H9 (cell line): Measurements from ENCODE around the gene VLDLR. TPM values are rescaled to one million over a fixed set of nuclear protein-coding genes. Genes with fewer than 3 reads are reported as not detected.

Experiments used
- DNase-seq: peaks from one replicate; pipeline ENCODE4 v3.0.0-alpha.2; 2017
- H2AFZ ChIP-seq: one replicate; pipeline ENCODE4 v1.6.1; 2013; ENCODE audit warnings: mild to moderate bottlenecking, low read length, control low read depth, moderate library complexity
- H2AK5ac ChIP-seq: 2 replicates; pipeline ENCODE4 v1.6.1; 2013; ENCODE audit warnings: low read length, control low read depth, mixed read lengths; ENCODE audit not compliant: insufficient read length
- H2BK120ac ChIP-seq: one replicate; pipeline ENCODE4 v1.6.1; 2013; ENCODE audit warnings: low read depth, mild to moderate bottlenecking, low read length, control low read depth, inconsistent platforms; ENCODE audit not compliant: poor library complexity, severe bottlenecking
- H2BK12ac ChIP-seq: 2 replicates; pipeline ENCODE4 v1.6.1; 2013; ENCODE audit warnings: low read length, control low read depth, mixed read lengths, low read depth; ENCODE audit not compliant: insufficient read length
- H2BK15ac ChIP-seq: 2 replicates; pipeline ENCODE4 v1.6.1; 2013; ENCODE audit warnings: low read depth, low read length, control low read depth
- H2BK20ac ChIP-seq: one replicate; pipeline ENCODE4 v1.6.1; 2013; ENCODE audit warnings: low read depth, mild to moderate bottlenecking, low read length, control low read depth, inconsistent platforms; ENCODE audit not compliant: poor library complexity, severe bottlenecking
- H2BK5ac ChIP-seq: 2 replicates; pipeline ENCODE4 v1.6.1; 2013; ENCODE audit warnings: low read length, control low read depth, mixed read lengths; ENCODE audit not compliant: insufficient read length
- H3K14ac ChIP-seq: 2 replicates; pipeline ENCODE4 v1.6.1; 2013; ENCODE audit warnings: low read length, control low read depth; ENCODE audit not compliant: insufficient read depth
- H3K18ac ChIP-seq: 2 replicates; pipeline ENCODE4 v1.6.1; 2013; ENCODE audit warnings: low read depth, mild to moderate bottlenecking, mixed read lengths, low read length, control low read depth; ENCODE audit not compliant: insufficient read length
- H3K23ac ChIP-seq: 2 replicates; pipeline ENCODE4 v1.6.1; 2013; ENCODE audit warnings: low read length, control low read depth, mixed read lengths, low read depth; ENCODE audit not compliant: insufficient read length
- H3K23me2 ChIP-seq: 2 replicates; pipeline ENCODE4 v1.6.1; 2013; ENCODE audit warnings: low read depth, mild to moderate bottlenecking, mixed read lengths, low read length, control low read depth; ENCODE audit not compliant: insufficient read length, poor library complexity, severe bottlenecking
- H3K27ac ChIP-seq: 2 replicates; pipeline ENCODE4 v1.5.1; 2013; ENCODE audit warnings: low read length, control low read depth, mixed read lengths, low read depth; ENCODE audit not compliant: insufficient read length
- H3K27me3 ChIP-seq: 2 replicates; pipeline ENCODE4 v1.6.1; 2013; ENCODE audit warnings: low read length, control low read depth, inconsistent platforms; ENCODE audit not compliant: insufficient read depth
- H3K4ac ChIP-seq: 2 replicates; pipeline ENCODE4 v1.6.1; 2013; ENCODE audit warnings: low read depth, mild to moderate bottlenecking, control low read depth, inconsistent platforms, low read length, moderate library complexity
- H3K4me1 ChIP-seq: 2 replicates; pipeline ENCODE4 v1.6.1; 2013; ENCODE audit warnings: low read length, control low read depth, inconsistent platforms; ENCODE audit not compliant: insufficient read depth
- H3K4me2 ChIP-seq: 2 replicates; pipeline ENCODE4 v1.6.1; 2013; ENCODE audit warnings: low read length, control low read depth, mixed read lengths; ENCODE audit not compliant: insufficient read length, insufficient read depth
- H3K56ac ChIP-seq: 2 replicates; pipeline ENCODE4 v1.6.1; 2013; ENCODE audit warnings: low read depth, mild to moderate bottlenecking, mixed read lengths, low read length, control low read depth; ENCODE audit not compliant: insufficient read length
- H3K79me1 ChIP-seq: 2 replicates; pipeline ENCODE4 v1.6.1; 2013; ENCODE audit warnings: low read depth, mild to moderate bottlenecking, moderate library complexity, low read length, control low read depth, inconsistent platforms; ENCODE audit not compliant: insufficient read depth, poor library complexity, severe bottlenecking
- H3K79me2 ChIP-seq: 2 replicates; pipeline ENCODE4 v1.6.1; 2013; ENCODE audit warnings: low read length, control low read depth, inconsistent platforms; ENCODE audit not compliant: insufficient read depth
- H3K9ac ChIP-seq: 2 replicates; pipeline ENCODE4 v1.6.1; 2013; ENCODE audit warnings: low read length, control low read depth, mixed read lengths; ENCODE audit not compliant: insufficient read length; ENCODE audit errors: extremely low read depth
- H3K9me3 ChIP-seq: one replicate; pipeline ENCODE4 v1.6.1; 2013; ENCODE audit warnings: low read depth, low read length, inconsistent platforms; ENCODE audit not compliant: control insufficient read depth
- H3T11ph ChIP-seq: one replicate; pipeline ENCODE4 v1.6.1; 2013; ENCODE audit warnings: mild to moderate bottlenecking, low read length, control low read depth, inconsistent platforms
- H4K20me1 ChIP-seq: one replicate; pipeline ENCODE4 v1.6.1; 2013; ENCODE audit not compliant: control insufficient read depth, insufficient read length, insufficient read depth
- H4K5ac ChIP-seq: 2 replicates; pipeline ENCODE4 v1.6.1; 2013; ENCODE audit warnings: low read depth, mild to moderate bottlenecking, mixed read lengths, low read length, control low read depth; ENCODE audit not compliant: insufficient read length
- H4K8ac ChIP-seq: replicated peaks from 2 replicates; pipeline ENCODE4 v1.6.1; 2013; ENCODE audit warnings: low read length, control low read depth, mixed read lengths, low read depth; ENCODE audit not compliant: insufficient read length
- H4K91ac ChIP-seq: 2 replicates; pipeline ENCODE4 v1.6.1; 2013; ENCODE audit warnings: low read depth, mild to moderate bottlenecking, moderate library complexity, mixed read lengths, low read length, control low read depth; ENCODE audit not compliant: insufficient read length
- H3K27ac Mint-ChIP-seq, 3 experiments: 2 replicates in 2 of 3; 3 replicates in 1 of 3; pipeline ENCODE4 v1.8.0; 2020 to 2021; ENCODE audit warnings: mixed read lengths in 3 of 3, mild to moderate bottlenecking in 1 of 3, moderate library complexity in 1 of 3
- H3K27me3 Mint-ChIP-seq: 2 replicates; pipeline ENCODE4 v1.8.0; 2021; ENCODE audit warnings: low read depth, mild to moderate bottlenecking, moderate library complexity, mixed read lengths
- H3K36me3 Mint-ChIP-seq, 3 experiments: 2 replicates in 2 of 3; 3 replicates in 1 of 3; pipeline ENCODE4 v1.8.0; 2020 to 2021; ENCODE audit warnings: low read depth in 3 of 3, mixed read lengths in 3 of 3; ENCODE audit not compliant: insufficient read depth in 1 of 3
- H3K4me1 Mint-ChIP-seq, 2 experiments: 2 replicates each; pipeline ENCODE4 v1.8.0; 2020; ENCODE audit warnings: mixed read lengths in 2 of 2
- H3K4me3 Mint-ChIP-seq, 2 experiments: 2 replicates in 1 of 2; 3 replicates in 1 of 2; pipeline ENCODE4 v1.8.0; 2020 to 2021; ENCODE audit warnings: mild to moderate bottlenecking in 2 of 2, mixed read lengths in 2 of 2, moderate library complexity in 1 of 2
- H3K9me3 Mint-ChIP-seq, 2 experiments: 2 replicates in 1 of 2; 3 replicates in 1 of 2; pipeline ENCODE4 v1.8.0; 2020; ENCODE audit warnings: mild to moderate bottlenecking in 2 of 2, mixed read lengths in 2 of 2, moderate library complexity in 1 of 2
- CTCF ChIP-seq: fragments of 200-600 bp; sonication (generic); conservative IDR thresholded peaks from 3 replicates; pipeline ENCODE4 v1.8.0; 2021; ENCODE audit warnings: antibody characterized with exemption, mild to moderate bottlenecking
- WGBS: extraction: QIAGEN DNeasy Blood & Tissue Kit; methylation state at CpG from one replicate; pipeline ENCODE4 v1.1.7; 2013; ENCODE audit warnings: missing lambda C conversion rate, low lambda C conversion rate, mixed read lengths; ENCODE audit not compliant: insufficient read length; ENCODE audit errors: extremely low coverage; 5-methylcytosine and 5-hydroxymethylcytosine counted together
- total RNA-seq: library from RNA; stranded (reverse); gene quantifications from 2 replicates; pipeline ENCODE4 v1.2.1, GENCODE V29; 2021

The VLDLR gene
- total RNA-seq, 1 experiment from 2014 or later: 19.1 TPM

- H3K23ac ChIP-seq: no peak overlapping the region
- peaks cover 4% of the 10 kb centered on the region in 2 experiments; a peak in 3 of 4 replicates for H3K4me1 Mint-ChIP-seq
- peak overlapping the region in 1 of 3 experiments; percentile 76; a peak in 1 of 7 replicates for H3K27ac Mint-ChIP-seq
These were observed 65.3 kb downstream of the VLDLR start for GRCh38 chr9:2686911-2687310.

More at GRCh38 chr9:2686911-2687310, 65.3 kb downstream of the VLDLR start:
- H2BK120ac ChIP-seq: no peak overlapping the region
- no peak overlapping the region for H2BK12ac ChIP-seq
- H2BK5ac ChIP-seq: no peak overlapping the region
- H3K4ac ChIP-seq: no peak overlapping the region
- H3K9ac ChIP-seq: no peak overlapping the region
- H4K5ac ChIP-seq: no peak overlapping the region
- H4K91ac ChIP-seq: no peak overlapping the region
- no peak overlapping the region for H3K14ac ChIP-seq
- no CpG with 5 or more reads among the region's 4 CpGs for WGBS
- no peaks in the 10 kb centered on the region for H3K23me2 ChIP-seq
- no peak overlapping the region for H2AK5ac ChIP-seq
- no peak overlapping the region for H3K56ac ChIP-seq
- H3K4me1 ChIP-seq: no peaks in the 10 kb centered on the region
- H3K4me3 Mint-ChIP-seq: no peak overlapping the region
- H3T11ph ChIP-seq: no peak overlapping the region
- no peaks in the 10 kb centered on the region; a peak in 1 of 7 replicates for H3K36me3 Mint-ChIP-seq
- H3K27ac ChIP-seq: no peak overlapping the region
- no peaks in the 10 kb centered on the region for H3K9me3 ChIP-seq
- H3K79me1 ChIP-seq: no peaks in the 10 kb centered on the region
- peak overlapping the region; percentile 50 for H3K18ac ChIP-seq
- H3K79me2 ChIP-seq: no peaks in the 10 kb centered on the region
- no peaks in the 10 kb centered on the region for H3K27me3 ChIP-seq
- no peak overlapping the region for H2BK20ac ChIP-seq
- no peaks in the 10 kb centered on the region for H3K9me3 Mint-ChIP-seq
- H4K8ac ChIP-seq: no peak overlapping the region
- H3K4me2 ChIP-seq: no peak overlapping the region
- peak; percentile 26 for DNase-seq
- H3K27me3 Mint-ChIP-seq: no peaks in the 10 kb centered on the region
- H2AFZ ChIP-seq: no peak overlapping the region
- no peak overlapping the region for H2BK15ac ChIP-seq
- H4K20me1 ChIP-seq: no peaks in the 10 kb centered on the region
- TF ChIP-seq CTCF: no peak
